GM18870 (cell line): ENCODE data around the gene CRTC3.
"Not testable (repeated sequence)": the region's sequence is repeated elsewhere in the genome, so short reads cannot be mapped to it uniquely, and the experiment has no call there.

Source experiments
- ATAC-seq: cut with Tn5 transposase; IDR thresholded peaks from one replicate; pipeline ENCODE4 v1.9.1; 2021; ENCODE audit warnings: moderate library complexity; ENCODE audit not compliant: unreplicated experiment

Gene CRTC3

DNA sequence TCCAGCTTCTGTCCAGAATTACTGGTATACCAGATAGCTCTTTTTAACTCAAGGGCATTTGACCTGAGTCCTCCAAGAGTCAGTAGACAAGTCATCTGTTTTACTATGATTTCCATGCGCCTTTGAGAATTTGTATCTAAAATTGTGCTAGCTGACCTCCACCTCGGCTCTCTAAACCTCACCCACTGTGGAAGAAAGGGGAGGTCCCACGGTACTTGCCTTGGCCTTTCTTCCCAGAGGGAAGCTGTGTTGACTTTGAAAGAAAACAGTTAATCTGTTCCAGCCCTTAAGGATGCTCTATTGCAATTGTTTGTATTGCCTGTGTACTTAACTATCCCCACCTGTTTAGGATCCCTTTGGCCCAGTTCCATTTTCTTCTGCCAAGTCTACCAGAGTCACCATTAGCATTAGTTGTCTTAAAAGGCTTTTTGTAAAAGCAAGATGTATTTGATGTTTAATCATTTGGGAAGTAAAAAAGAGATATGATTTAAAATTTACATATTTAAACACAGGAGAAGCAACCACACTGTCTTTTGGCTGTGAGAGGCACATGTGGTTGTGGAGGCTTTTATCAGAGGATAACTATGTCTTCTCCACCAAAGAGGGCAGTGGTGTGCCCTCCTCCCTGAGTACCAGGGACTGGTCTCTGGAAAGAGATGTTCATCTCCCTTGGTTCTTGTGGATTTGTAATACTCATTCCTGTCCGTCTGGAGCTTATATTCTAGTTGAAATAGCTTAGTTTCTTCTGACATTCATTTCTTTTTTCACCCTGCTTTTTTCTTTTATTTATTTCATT, 88.8 kb downstream of the CRTC3 start:
- ATAC-seq, result no peak

DNA sequence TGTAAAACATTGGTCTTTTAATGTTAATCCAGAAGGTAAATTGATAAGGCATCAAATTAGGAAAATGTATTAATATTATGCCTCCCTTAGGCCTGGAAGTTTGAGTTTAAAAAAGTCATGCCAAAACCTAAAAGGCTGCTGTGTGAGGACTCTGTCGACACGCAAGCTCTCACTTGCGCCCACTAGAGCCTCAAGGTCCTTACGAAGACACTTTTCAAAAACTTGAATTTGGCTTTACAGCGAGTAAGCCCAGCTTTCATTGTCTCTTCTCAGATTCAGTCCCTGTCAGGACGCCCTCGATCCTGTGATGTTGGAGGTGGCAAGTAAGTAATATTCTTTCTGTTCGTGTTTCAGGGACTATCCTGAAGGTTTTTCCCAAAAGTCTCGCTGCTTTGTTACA, 89.7 kb downstream of the CRTC3 start:
- ATAC-seq, result no peak

DNA sequence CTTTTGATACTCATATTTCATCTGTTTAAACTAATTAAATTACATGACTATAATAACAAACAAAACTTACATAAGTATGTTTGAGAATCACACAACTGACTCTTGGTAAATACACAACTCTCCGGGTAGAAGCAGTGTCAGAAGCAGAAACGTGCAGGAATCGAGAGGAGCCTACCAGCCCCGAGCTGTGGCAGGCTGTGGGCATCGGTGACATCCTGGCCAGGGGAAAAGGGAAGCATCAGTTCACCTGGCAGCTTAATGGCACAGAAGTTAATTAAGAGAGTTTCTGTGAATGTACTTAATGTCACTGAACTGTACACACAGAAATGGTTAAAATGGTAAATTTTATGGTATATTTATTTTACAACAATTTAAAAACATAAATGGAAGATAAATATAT, 90.2 kb downstream of the CRTC3 start:
- no peak for ATAC-seq

DNA sequence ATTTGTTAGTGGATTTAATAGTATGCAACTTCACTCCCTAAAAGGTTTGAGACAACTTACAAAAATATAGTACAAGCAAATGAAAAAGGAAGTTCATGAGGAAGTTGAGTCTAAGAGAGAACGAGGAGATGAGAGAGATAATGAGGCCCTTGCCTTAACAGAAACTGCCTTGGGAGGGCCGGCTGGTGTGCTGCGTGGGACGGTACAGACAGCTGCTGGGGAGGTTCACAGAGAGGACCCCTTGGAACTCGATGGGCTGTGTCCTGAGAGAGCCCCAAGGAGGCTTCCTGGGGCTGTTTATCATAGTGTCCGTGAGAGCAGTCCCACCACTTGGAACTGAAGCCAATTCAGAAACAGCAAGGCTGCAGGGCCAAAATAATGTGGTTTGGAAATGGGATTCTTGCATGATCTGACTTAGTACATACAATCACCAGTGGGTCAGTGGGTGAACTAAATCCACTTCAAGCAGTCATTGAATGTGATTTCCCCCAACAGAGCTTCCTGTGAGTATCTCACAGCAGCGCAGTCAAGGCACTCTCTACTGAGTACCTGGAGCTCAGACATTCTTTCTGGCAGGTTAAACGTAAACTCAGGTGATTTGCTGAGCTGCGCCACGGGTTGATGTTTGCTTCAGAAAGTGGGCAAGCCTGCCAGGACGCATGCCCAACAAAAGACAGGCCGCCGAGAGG, 90.8 kb downstream of the CRTC3 start:
- ATAC-seq, result no peak

DNA sequence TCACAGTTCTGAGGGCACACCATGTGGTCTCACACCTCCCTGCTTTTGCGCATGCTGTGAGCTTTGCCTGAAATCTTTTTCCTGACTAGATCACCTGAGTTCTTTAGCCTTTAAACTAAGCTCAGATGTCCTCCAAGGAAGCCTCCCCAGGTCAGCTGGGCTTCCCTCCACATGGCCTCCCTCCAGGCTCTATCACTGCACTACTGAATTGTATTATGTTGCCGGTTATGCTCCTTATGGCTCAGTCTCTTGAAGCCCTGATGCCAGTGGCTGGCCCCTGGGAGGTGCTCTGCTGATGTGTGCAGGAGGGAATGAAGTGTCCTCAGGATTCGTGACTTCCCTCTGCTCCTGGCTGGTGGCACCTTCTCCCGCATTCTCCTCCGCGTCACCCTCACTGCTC, 94.1 kb downstream of the CRTC3 start:
- no peak for ATAC-seq

DNA sequence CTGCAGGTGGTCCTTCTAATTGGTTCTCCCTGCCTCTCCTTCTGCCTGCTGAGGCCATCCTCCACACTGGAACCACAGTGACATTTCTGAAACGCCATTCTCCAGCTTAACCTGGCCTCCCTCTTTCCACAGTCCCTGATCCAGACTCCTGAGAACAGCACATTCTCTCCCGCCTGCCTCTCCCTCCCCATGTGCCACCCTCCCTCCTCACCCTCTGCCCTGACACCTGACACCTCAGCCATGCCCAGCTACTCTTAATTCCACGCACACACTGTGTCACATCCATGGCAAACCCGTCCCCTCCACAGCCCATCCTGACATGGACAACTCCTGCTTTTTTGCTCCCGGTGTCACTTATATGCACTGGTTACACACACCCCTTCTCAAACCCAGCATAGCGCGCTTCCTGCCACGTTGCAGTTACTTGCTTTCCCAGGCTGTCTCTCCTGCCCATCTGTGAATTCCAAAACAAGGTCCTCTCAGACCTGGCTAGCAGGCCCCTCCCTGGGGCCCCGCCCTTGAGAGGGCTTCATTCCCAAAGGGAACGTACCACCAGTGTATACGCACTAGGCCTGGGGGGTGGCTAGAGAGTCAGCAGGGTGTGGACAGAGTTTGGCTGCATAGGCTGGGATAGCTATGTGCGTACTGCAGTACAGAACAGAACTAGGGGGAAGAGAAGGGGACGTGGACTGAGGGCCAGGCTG, 94.7 kb downstream of the CRTC3 start:
- ATAC-seq, result no peak

DNA sequence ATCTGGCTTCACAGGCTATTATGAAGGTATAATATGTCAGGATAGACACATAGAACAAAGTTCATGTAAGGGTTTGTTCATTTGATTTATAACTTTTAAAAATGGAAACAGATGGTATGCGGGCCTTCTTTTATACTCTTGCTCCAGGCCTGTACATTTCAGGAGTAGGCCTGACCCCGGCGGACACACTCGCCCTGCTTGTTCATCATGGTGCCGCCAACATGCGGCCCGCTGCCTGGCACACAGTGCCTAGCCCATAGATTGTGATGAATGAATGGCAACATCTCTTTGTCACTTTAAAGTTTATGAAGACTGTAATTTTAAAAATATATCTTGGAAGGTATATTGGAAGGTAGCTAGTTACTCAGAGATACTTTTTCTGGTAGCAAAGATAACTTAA, 95.3 kb downstream of the CRTC3 start:
- ATAC-seq, result no peak

DNA sequence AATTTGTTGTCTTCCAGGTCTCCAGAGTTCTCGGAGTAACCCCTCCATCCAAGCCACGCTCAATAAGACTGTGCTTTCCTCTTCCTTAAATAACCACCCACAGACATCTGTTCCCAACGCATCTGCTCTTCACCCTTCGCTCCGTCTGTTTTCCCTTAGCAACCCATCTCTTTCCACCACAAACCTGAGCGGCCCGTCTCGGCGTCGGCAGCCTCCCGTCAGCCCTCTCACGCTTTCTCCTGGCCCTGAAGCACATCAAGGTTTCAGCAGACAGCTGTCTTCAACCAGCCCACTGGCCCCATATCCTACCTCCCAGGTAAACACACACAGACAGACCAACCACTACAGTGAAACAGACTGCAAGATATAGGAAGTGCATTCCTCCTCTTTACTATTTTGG, 99.5 kb downstream of the CRTC3 start:
- no peak for ATAC-seq

DNA sequence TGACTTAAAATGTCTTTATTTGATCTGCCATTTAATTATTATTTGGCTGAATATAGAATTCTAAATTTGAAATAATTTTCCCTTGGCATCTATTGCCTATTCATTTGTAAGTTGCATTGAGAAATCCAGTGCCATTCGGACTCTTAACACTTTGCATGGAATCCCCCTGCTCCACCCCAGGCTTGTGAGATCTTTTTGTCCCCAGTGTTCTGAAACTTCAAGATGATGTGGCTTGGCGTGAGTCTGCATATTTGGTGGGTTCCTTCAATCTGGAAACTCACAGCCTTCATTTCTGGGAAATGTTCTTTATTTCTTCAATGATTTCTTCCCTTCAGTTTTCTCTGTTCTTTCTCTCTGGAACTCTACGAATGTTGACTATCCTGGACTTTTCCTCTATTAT, 103.6 kb downstream of the CRTC3 start:
- no peak for ATAC-seq

DNA sequence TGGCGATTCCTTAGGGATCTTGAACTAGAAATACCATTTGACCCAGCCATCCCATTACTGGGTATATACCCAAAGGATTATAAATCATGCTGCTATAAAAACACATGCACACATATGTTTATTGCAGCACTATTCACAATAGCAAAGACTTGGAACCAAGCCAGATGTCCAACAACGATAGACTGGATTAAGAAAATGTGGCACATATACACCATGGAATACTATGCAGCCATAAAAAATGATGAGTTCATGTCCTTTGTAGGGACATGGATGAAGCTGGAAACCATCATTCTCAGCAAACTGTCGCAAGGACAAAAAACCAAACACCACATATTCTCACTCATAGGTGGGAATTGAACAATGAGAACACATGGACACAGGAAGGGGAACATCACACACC, 107.3 kb downstream of the CRTC3 start:
- not testable (repeated sequence) for ATAC-seq

DNA sequence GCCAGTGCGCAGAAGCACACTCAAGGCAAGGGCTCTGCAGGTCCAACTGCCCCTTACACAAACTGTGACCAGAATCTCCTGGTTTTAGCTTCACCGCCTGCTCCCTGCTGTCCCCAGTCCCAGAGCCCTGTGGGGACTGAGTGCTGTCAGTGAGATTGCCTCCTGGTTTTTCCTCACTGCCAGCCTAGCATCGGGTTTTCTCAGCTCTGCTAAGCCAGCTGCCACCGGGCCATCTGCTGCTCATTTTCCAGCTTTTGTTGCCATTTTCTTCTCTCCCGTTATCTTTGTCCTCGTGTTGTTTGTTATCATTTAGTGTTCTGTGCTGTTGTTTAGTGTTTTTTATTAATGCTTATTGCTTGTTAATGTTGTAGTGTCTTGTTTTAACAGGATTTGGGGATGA, 108.0 kb downstream of the CRTC3 start:
- ATAC-seq, result no peak

DNA sequence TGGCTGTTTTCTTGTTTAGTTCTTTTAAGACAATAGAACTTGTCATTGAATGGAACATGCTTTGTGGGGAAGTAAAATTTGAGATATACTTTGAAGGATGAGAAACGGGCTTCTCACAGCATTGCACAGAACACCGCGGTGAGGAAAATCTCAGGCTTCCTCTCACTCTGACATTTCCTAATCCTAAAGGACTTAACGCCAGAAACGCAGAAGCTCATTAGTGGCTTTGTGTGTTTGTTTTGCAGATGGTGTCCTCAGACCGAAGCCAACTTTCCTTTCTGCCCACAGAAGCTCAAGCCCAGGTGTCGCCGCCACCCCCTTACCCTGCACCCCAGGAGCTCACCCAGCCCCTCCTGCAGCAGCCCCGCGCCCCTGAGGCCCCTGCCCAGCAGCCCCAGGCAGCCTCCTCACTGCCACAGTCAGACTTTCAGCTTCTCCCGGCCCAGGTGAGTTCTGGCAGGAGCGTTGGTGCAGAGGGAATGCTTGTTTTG, 108.5 kb downstream of the CRTC3 start:
- ATAC-seq, result no peak

DNA sequence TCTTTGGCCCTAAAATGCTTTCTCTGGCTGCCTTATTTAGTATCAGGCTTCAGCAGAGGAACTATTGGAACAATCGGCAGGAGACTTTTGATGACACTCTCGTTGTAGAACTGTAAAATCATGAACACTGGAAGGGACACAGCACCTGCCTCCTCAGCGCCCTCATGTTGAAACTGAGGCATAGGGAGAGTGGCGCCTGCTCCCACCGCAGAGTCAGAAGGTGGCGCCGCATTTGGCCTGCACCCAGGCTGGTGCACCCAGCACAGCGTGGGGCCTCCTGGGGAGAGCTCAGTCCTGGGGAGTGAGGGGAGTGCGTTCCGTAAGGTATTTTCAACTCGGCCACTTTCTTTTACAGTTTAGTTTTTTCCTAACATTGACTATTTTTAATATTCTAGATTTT, 109.2 kb downstream of the CRTC3 start:
- ATAC-seq, result no peak

DNA sequence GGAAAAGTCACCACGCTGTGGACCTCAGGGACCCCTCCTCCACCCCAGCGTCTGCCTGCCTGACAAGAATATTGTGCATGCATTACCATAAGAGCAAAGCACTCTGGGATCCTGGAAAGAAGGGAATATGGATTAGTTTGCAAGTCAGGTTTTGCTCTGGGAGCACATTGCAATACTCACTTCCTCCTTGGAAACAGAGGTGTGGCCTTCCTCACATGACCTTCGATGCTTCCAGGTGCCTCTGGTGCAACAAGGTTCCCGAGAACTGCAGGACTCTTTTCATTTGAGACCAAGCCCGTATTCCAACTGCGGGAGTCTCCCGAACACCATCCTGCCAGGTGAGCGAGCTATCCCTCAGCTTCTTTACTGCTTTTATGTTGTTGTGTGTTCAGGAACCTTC, 111.1 kb downstream of the CRTC3 start:
- no peak for ATAC-seq

DNA sequence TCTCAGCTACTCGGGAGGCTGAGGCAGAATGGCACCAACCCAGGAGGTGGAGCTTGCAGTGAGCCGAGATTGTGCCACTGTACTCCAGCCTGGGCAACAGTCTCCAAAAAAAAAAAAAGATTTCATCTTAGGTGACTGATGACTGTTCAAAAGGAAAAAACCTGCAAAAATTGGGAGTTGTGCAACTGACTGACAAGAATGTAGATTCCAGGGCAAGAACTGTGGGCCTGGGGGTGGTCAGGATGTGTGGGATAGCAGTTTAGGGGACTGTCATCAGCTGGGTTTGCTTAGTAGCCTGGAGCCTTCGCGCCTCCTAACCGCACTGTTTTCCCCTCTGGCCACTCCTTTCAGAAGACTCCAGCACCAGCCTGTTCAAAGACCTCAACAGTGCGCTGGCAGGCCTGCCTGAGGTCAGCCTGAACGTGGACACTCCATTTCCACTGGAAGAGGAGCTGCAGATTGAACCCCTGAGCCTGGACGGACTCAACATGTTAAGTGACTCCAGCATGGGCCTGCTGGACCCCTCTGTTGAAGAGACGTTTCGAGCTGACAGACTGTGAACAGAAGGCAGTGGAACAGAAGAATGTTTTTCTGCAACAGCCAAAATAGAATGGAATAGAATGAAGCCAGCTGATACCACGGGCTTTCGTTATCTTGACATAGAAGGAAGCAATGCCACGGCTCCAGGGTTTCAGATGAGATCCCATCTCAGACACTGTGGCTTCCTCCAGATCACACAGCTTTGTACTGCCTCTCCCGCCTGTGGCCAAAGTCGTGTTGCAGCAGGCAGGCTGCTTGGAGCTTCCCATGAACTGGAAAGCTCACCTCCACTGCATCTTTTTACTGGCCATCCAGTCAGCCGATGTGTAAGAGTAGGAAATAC, 112.1 kb downstream of the CRTC3 start:
- no peak for ATAC-seq

DNA sequence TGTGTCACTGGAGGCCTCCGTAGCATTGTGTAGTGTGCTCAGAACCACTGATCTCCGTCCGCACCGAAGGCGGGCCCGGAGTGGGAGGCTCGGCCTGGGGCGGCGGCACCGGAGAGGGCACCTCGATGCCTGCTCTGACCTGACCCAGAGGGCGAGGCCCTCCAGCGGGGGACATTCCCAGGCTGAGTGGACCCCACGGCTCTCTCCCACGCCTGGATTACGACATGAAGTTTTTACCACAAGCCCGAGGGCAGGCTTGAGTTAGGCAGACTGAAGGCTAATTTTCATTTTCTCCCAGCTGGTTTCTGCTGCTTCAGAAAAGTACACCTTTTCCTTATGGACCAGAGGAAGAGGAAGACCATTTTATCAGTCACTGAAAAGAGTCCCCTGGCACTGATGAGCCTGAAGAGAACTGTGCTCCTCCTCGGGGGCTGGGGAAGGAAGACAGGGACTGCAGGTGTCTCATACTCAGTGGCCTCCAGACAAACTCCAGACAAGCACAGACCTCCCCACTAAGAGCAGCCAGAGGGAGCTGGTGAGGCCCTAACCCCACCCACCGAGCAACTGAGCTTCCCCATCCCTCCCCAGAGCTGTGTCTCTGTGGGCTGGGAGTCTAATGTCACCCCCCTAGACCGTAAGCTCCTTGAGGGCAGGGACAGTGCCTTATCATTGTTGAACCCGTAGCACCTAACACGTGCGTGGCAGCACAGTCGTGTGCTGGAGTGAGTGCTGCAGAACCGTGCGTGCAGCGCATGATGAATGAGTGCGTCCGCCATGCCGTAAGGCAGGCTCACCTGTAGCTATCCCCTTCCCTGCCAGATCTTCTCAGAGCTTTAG, 113.0 kb downstream of the CRTC3 start:
- ATAC-seq, result no peak

DNA sequence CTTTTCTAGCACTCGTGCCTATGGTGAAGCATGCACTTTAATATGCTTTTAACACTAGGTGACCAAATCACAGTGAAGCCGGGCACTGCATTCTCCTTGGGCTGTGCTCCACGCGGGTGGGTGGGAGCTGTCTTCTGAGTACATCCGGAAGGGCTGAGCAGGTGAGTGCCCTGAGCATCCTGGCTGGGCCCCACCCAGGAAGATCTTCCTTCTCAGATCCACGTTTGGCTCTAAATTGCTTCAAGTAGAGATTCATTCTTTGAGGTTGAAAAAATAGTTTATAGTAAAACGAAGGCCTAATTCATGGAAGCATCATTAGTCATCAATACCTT, 113.5 kb downstream of the CRTC3 start:
- ATAC-seq, result no peak

DNA sequence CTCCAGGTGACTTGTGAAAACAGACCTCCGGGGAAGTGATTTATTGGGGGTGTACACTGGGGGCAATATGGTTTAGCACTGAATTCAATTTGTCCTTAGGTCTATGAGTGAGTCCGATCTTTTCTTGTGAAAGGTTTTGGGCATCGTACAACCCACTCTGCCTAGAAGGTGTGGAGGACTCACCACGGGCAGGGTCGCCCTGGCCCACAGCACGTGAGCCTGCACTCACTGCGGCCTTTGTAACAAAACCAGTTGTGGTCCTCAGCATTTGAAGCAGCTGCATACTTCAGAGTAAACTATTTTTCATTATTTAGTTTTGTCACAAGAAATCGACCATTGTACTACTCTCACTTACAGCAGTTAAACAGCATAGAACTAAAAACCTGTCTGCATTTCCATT, 114.8 kb downstream of the CRTC3 start:
- ATAC-seq, result no peak

DNA sequence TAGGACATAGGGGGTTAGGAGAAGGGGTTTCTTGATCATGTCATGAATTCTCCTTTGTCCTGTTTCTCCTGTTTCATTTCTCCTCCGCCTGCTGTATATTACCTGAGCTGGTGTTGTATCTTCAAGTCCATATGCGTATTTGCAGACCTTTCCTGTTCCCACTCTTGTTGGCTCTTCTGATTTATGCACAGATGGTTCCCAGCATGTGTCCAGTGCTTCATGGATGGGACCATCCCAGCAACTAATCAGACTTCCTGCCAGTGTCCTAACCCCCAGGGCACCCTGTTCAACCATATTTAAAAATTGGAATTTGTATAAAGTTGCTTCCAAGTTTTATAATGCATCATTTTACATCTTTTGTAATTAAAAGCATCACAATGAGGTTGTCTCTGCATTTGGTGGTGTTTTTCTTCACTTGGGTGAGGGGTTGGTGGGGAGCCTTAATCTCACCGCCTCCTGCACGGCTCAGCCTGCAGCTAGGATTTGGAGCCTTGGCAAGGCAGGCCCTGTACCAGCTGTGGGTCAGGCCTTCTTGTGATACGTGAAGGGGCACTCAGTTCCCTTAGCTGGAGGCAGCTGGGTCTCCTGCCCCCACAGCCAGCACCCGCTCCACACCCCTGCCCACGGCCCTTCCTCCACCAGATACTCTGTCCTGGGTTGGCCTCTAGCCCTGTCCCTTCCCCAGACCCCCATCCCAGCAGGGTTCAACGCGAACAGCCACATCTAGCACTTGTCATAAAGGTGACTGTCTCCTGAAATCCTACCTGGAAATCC, 115.4 kb downstream of the CRTC3 start:
- no peak for ATAC-seq
